Measurements from ENCODE around the gene MVB12B.

MVB12B gene

GRCh38 chr9:126398403-126399058 lies 71.9 kb downstream of the MVB12B start:
- H3K4me2 ChIP-seq (ENCODE audit: low read depth, low read length, poor library complexity, severe bottlenecking), result no peak overlapping the region
- H3K27ac ChIP-seq (ENCODE audit: low read depth, low read length), result no peak overlapping the region
- H3K9ac ChIP-seq (ENCODE audit: low read length), result no peak overlapping the region
- no peaks in the 10 kb centered on the region for H3K36me3 ChIP-seq (ENCODE audit: low read length)
- no peaks in the 10 kb centered on the region for H3K79me2 ChIP-seq (ENCODE audit: insufficient read depth, low read length)
- TF ChIP-seq CTCF (IDR thresholded peaks at IDR 0.05; ENCODE audit: insufficient read depth, low read length, poor library complexity, severe bottlenecking) (peak; percentile 88), EZH2phosphoT487 (conservative IDR thresholded peaks at IDR 0.05; ENCODE audit: low read length) (no peak)
- no peak overlapping the region for H2AFZ ChIP-seq (ENCODE audit: low read depth, low read length, severe bottlenecking)
- no peaks in the 10 kb centered on the region for H3K27me3 ChIP-seq (ENCODE audit: low read length)
- H3K9me2 ChIP-seq (replicated peaks; ENCODE audit: insufficient read depth, low read length), result no peaks in the 10 kb centered on the region
- no peaks in the 10 kb centered on the region for H4K20me1 ChIP-seq (ENCODE audit: low read depth, low read length)
- no peaks in the 10 kb centered on the region for H3F3A ChIP-seq (ENCODE audit: insufficient read depth)
- no peak overlapping the region for H3K4me3 ChIP-seq (ENCODE audit: insufficient read depth, low read length, poor library complexity, severe bottlenecking)
- no peaks in the 10 kb centered on the region for H3K9me3 ChIP-seq (ENCODE audit: insufficient read depth, low read length)

GRCh38 chr9:126399251-126399650 lies 72.6 kb downstream of the MVB12B start:
- no peaks in the 10 kb centered on the region for H3F3A ChIP-seq (ENCODE audit: insufficient read depth)
- H3K9ac ChIP-seq (ENCODE audit: low read length), result no peak overlapping the region
- no peaks in the 10 kb centered on the region for H3K27me3 ChIP-seq (ENCODE audit: low read length)
- no peaks in the 10 kb centered on the region for H4K20me1 ChIP-seq (ENCODE audit: low read depth, low read length)
- no peaks in the 10 kb centered on the region for H3K36me3 ChIP-seq (ENCODE audit: low read length)
- no peaks in the 10 kb centered on the region for H3K9me2 ChIP-seq (replicated peaks; ENCODE audit: insufficient read depth, low read length)
- H3K4me2 ChIP-seq (ENCODE audit: low read depth, low read length, poor library complexity, severe bottlenecking), result no peak overlapping the region
- H2AFZ ChIP-seq (ENCODE audit: low read depth, low read length, severe bottlenecking), result no peak overlapping the region
- no peaks in the 10 kb centered on the region for H3K79me2 ChIP-seq (ENCODE audit: insufficient read depth, low read length)
- H3K9me3 ChIP-seq (ENCODE audit: insufficient read depth, low read length), result no peaks in the 10 kb centered on the region
- no peak for TF ChIP-seq EZH2phosphoT487 (conservative IDR thresholded peaks at IDR 0.05; ENCODE audit: low read length)
- no peak for TF ChIP-seq CTCF (IDR thresholded peaks at IDR 0.05; ENCODE audit: insufficient read depth, low read length, poor library complexity, severe bottlenecking)
- H3K27ac ChIP-seq (ENCODE audit: low read depth, low read length), result no peak overlapping the region
- no peak overlapping the region for H3K4me3 ChIP-seq (ENCODE audit: insufficient read depth, low read length, poor library complexity, severe bottlenecking)

- Histone ChIP-seq H2AFZ (ENCODE audit: low read depth, low read length, severe bottlenecking) (no peak overlapping the region), H4K20me1 (ENCODE audit: low read depth, low read length) (no peaks in the 10 kb centered on the region), H3K4me3 (ENCODE audit: insufficient read depth, low read length, poor library complexity, severe bottlenecking) (no peak overlapping the region), H3K9me2 (replicated peaks; ENCODE audit: insufficient read depth, low read length) (no peaks in the 10 kb centered on the region), H3K36me3 (ENCODE audit: low read length) (no peaks in the 10 kb centered on the region), H3K4me2 (ENCODE audit: low read depth, low read length, poor library complexity, severe bottlenecking) (no peak overlapping the region), H3K27me3 (ENCODE audit: low read length) (no peaks in the 10 kb centered on the region), H3K79me2 (ENCODE audit: insufficient read depth, low read length) (no peaks in the 10 kb centered on the region), H3F3A (ENCODE audit: insufficient read depth) (no peaks in the 10 kb centered on the region), H3K27ac (ENCODE audit: low read depth, low read length) (no peak overlapping the region), H3K9ac (ENCODE audit: low read length) (no peak overlapping the region), H3K9me3 (ENCODE audit: insufficient read depth, low read length) (no peaks in the 10 kb centered on the region)
- TF ChIP-seq EZH2phosphoT487 (conservative IDR thresholded peaks at IDR 0.05; ENCODE audit: low read length) (no peak), CTCF (IDR thresholded peaks at IDR 0.05; ENCODE audit: insufficient read depth, low read length, poor library complexity, severe bottlenecking) (no peak)
Observed at GRCh38 chr9:126399789-126400188, 73.2 kb downstream of the MVB12B start.

Data from SU-DHL-6 (cell line).